ENCODE results near the gene RBM25. TPM values are rescaled to one million over a fixed set of nuclear protein-coding genes. Genes with fewer than 3 reads are reported as not detected.

RBM25 gene
- total and polyA plus RNA-seq, 2 experiments from 2014 or later = 120 to 204 TPM

GRCh38 chr14:73047808-73048207 is 10.5 kb upstream of the RBM25 start:
- no peaks in the 10 kb centered on the region for H3K4me1 ChIP-seq (ENCODE audit: insufficient read depth)
- Mint-ChIP-seq H3K27me3 (ENCODE audit: insufficient read depth, low read depth, poor library complexity) (peaks cover 3% of the 10 kb centered on the region), H3K4me1 (no peaks in the 10 kb centered on the region), H3K27ac (no peak overlapping the region), H3K4me3 (no peak overlapping the region), H3K36me3 (ENCODE audit: low read depth) (no peaks in the 10 kb centered on the region), H3K9me3 (no peaks in the 10 kb centered on the region)
- no peak overlapping the region for H3K4me2 ChIP-seq
- no peak overlapping the region for H3K27ac ChIP-seq (ENCODE audit: low read depth)
- no peaks in the 10 kb centered on the region for H3K27me3 ChIP-seq (ENCODE audit: insufficient read depth)
- H4K20me1 ChIP-seq (replicated peaks; ENCODE audit: insufficient read depth) = no peaks in the 10 kb centered on the region
- TF ChIP-seq POLR2AphosphoS5 (IDR thresholded peaks at IDR 0.05; ENCODE audit: low read depth) = no peak
- no peak for TF ChIP-seq NANOG (IDR thresholded peaks at IDR 0.05; ENCODE audit: borderline replicate concordance)
- no peak for TF ChIP-seq REST (IDR thresholded peaks at IDR 0.05; ENCODE audit: unreplicated experiment)
- no peak for TF ChIP-seq EZH2phosphoT487 (IDR thresholded peaks at IDR 0.05; ENCODE audit: unreplicated experiment)
- TF ChIP-seq EZH2 (IDR thresholded peaks at IDR 0.05; ENCODE audit: low read depth, unreplicated experiment) = no peak
- no peak for TF ChIP-seq ZNF462 (CRISPR knock-in tag; IDR thresholded peaks at IDR 0.05)
- TF ChIP-seq, protein P1, sequence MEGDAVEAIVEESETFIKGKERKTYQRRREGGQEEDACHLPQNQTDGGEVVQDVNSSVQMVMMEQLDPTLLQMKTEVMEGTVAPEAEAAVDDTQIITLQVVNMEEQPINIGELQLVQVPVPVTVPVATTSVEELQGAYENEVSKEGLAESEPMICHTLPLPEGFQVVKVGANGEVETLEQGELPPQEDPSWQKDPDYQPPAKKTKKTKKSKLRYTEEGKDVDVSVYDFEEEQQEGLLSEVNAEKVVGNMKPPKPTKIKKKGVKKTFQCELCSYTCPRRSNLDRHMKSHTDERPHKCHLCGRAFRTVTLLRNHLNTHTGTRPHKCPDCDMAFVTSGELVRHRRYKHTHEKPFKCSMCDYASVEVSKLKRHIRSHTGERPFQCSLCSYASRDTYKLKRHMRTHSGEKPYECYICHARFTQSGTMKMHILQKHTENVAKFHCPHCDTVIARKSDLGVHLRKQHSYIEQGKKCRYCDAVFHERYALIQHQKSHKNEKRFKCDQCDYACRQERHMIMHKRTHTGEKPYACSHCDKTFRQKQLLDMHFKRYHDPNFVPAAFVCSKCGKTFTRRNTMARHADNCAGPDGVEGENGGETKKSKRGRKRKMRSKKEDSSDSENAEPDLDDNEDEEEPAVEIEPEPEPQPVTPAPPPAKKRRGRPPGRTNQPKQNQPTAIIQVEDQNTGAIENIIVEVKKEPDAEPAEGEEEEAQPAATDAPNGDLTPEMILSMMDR (conservative IDR thresholded peaks at IDR 0.05; ENCODE audit: low read depth in 2 of 2) = no peak
- TF ChIP-seq CREB1 (CRISPR knock-in tag; IDR thresholded peaks at IDR 0.05; ENCODE audit: low read depth) = no peak
- TF ChIP-seq JUNB (IDR thresholded peaks at IDR 0.05; ENCODE audit: unreplicated experiment) = no peak
- TF ChIP-seq ZNF331 (CRISPR knock-in tag; IDR thresholded peaks at IDR 0.05; ENCODE audit: low read depth) = no peak
- TF ChIP-seq, protein P2, sequence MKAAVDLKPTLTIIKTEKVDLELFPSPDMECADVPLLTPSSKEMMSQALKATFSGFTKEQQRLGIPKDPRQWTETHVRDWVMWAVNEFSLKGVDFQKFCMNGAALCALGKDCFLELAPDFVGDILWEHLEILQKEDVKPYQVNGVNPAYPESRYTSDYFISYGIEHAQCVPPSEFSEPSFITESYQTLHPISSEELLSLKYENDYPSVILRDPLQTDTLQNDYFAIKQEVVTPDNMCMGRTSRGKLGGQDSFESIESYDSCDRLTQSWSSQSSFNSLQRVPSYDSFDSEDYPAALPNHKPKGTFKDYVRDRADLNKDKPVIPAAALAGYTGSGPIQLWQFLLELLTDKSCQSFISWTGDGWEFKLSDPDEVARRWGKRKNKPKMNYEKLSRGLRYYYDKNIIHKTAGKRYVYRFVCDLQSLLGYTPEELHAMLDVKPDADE (IDR thresholded peaks at IDR 0.05) = no peak
- TF ChIP-seq STAT1 (IDR thresholded peaks at IDR 0.05; ENCODE audit: unreplicated experiment) = no peak
- no peak for DNase-seq (ENCODE audit: low spot score)
- no peak for ATAC-seq
- no peaks in the 10 kb centered on the region for H3K9me2 ChIP-seq (ENCODE audit: insufficient read depth)
- H3K36me3 ChIP-seq (ENCODE audit: insufficient read depth) = no peaks in the 10 kb centered on the region
- H3K4me3 ChIP-seq = no peak overlapping the region
- no peak overlapping the region for H2AFZ ChIP-seq
- no peaks in the 10 kb centered on the region for H3K79me2 ChIP-seq (replicated peaks; ENCODE audit: insufficient read depth)
- H3F3A ChIP-seq (replicated peaks; ENCODE audit: low read depth) = no peaks in the 10 kb centered on the region
